Adrenal gland (tissue), 5 donors: ENCODE results near the gene DOCK8.

Experiments used
- POLR2A ChIP-seq, 2 donors: fragments of 450-650 bp; IDR thresholded peaks; one replicate each; pipeline ENCODE4 v1.6.1; 2017; ENCODE audit warnings: antibody characterized with exemption in 2 of 2, mild to moderate bottlenecking in 2 of 2, moderate library complexity in 1 of 2
- TF ChIP-seq, protein P1 (sequence below), 6 experiments: fragments of 450-650 bp in 4 of 6; fragments of 200-600 bp in 2 of 6; sonication (generic) in 1 of 6; IDR thresholded peaks; 1 replicate in 5 of 6; 2 replicates in 1 of 6; pipeline versions ENCODE4 v1.5.1 to v1.8.0; 2016 to 2021; ENCODE audit warnings: antibody characterized with exemption in 6 of 6, mild to moderate bottlenecking in 2 of 6, moderate library complexity in 1 of 6
- donor health status: DM: no; HTN: no; CAD: no.

DNA sequence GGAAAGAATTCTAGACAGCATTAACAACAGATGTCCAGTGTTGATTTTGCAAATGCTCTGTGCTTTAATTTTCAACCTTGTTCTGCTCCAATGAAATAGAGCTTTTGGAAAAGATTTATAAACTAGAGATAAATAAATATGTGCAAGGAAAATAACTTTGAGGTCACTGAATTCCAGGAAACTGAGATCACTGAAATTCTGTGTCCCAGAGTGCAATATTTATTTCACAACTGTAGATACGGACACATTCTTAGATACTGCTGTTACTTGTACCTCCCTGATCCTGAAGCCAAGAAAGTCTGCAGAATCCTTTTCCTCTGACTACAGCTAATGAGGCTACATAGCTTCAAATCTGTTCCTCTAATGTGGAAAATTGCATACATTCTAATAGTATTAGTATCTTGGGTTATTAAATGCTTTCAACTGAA, 222.9 kb downstream of the DOCK8 start:
- no peak for TF ChIP-seq POLR2A (IDR thresholded peaks at IDR 0.05)
- TF ChIP-seq, protein P1, sequence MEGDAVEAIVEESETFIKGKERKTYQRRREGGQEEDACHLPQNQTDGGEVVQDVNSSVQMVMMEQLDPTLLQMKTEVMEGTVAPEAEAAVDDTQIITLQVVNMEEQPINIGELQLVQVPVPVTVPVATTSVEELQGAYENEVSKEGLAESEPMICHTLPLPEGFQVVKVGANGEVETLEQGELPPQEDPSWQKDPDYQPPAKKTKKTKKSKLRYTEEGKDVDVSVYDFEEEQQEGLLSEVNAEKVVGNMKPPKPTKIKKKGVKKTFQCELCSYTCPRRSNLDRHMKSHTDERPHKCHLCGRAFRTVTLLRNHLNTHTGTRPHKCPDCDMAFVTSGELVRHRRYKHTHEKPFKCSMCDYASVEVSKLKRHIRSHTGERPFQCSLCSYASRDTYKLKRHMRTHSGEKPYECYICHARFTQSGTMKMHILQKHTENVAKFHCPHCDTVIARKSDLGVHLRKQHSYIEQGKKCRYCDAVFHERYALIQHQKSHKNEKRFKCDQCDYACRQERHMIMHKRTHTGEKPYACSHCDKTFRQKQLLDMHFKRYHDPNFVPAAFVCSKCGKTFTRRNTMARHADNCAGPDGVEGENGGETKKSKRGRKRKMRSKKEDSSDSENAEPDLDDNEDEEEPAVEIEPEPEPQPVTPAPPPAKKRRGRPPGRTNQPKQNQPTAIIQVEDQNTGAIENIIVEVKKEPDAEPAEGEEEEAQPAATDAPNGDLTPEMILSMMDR (IDR thresholded peaks at IDR 0.05): no peak
